A549 treated with ZK216348 at 1 μM for 4 hours (cell line): ENCODE data around the gene TTC7B. TPM values are rescaled to one million over a fixed set of nuclear protein-coding genes. Genes with fewer than 3 reads are reported as not detected.

ENCODE experiments used
- total RNA-seq: library from RNA; stranded (reverse); fragments of 200-300 nt; extraction: Qiagen RNA extraction; gene quantifications from 5 replicates; pipeline ENCODE4 v1.2.3, GENCODE V29; 2022; ENCODE audit warnings: low read depth

The TTC7B gene, protein sequence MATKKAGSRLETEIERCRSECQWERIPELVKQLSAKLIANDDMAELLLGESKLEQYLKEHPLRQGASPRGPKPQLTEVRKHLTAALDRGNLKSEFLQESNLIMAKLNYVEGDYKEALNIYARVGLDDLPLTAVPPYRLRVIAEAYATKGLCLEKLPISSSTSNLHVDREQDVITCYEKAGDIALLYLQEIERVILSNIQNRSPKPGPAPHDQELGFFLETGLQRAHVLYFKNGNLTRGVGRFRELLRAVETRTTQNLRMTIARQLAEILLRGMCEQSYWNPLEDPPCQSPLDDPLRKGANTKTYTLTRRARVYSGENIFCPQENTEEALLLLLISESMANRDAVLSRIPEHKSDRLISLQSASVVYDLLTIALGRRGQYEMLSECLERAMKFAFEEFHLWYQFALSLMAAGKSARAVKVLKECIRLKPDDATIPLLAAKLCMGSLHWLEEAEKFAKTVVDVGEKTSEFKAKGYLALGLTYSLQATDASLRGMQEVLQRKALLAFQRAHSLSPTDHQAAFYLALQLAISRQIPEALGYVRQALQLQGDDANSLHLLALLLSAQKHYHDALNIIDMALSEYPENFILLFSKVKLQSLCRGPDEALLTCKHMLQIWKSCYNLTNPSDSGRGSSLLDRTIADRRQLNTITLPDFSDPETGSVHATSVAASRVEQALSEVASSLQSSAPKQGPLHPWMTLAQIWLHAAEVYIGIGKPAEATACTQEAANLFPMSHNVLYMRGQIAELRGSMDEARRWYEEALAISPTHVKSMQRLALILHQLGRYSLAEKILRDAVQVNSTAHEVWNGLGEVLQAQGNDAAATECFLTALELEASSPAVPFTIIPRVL
- total RNA-seq = 12.9 to 23.5 TPM (median 19.9 TPM) in 5 replicates

GRCh38 chr14:90815822-90816662 lies at the start of gene TTC7B:
TSS of gene TTC7B (minus strand) at chr14:90816430. CDS start at chr14:90816295, 135 bp downstream.

Other genes starting within 250 kb of the TTC7B start
- 2.5 to 4.8 TPM (median 4.4 TPM) in 5 replicates for gene RPS6KA5, start 244.2 kb upstream of the TTC7B start, total RNA-seq